Neural cell (in vitro differentiated cells): ENCODE results near the gene GPR180. TPM values are rescaled to one million over a fixed set of nuclear protein-coding genes. Genes with fewer than 3 reads are reported as not detected.

Source experiments
- H2AFZ ChIP-seq: fragments of 200-600, 300-800 bp; sonication (generic), shearing (Covaris generic); 2 replicates; pipeline ENCODE4 v1.6.0; 2014; ENCODE audit warnings: low read depth, mild to moderate bottlenecking, antibody characterized with exemption, low read length, moderate library complexity
- H3F3A ChIP-seq: fragments of 200-600 bp; shearing (Covaris generic); 2 replicates; pipeline ENCODE4 v1.6.1; 2016; ENCODE audit warnings: mild to moderate bottlenecking, moderate library complexity, mixed read lengths, antibody characterized with exemption, low read length; ENCODE audit not compliant: insufficient read depth, poor library complexity, severe bottlenecking
- H3K27ac ChIP-seq: fragments of 200-600, 300-800 bp; sonication (generic), shearing (Covaris generic); 2 replicates; pipeline ENCODE4 v1.5.1; 2014; ENCODE audit warnings: mild to moderate bottlenecking, low read length, moderate library complexity
- H3K27me3 ChIP-seq: fragments of 300-800, 200-600 bp; sonication (generic), shearing (Covaris generic); 2 replicates; pipeline ENCODE4 v1.6.0; 2014; ENCODE audit warnings: mild to moderate bottlenecking, low read depth, low read length, moderate library complexity; ENCODE audit not compliant: insufficient read depth
- H3K36me3 ChIP-seq: fragments of 300-800, 200-600 bp; sonication (generic), shearing (Covaris generic); 2 replicates; pipeline ENCODE4 v1.5.1; 2014; ENCODE audit warnings: mild to moderate bottlenecking, antibody characterized with exemption, low read length, moderate library complexity; ENCODE audit not compliant: insufficient read depth
- H3K4me2 ChIP-seq: fragments of 300-800, 200-600 bp; sonication (generic), shearing (Covaris generic); 2 replicates; pipeline ENCODE4 v1.6.0; 2014; ENCODE audit warnings: mild to moderate bottlenecking, low read length
- H3K4me3 ChIP-seq: fragments of 300-800, 200-600 bp; sonication (generic), shearing (Covaris generic); 2 replicates; pipeline ENCODE4 v1.5.1; 2014; ENCODE audit warnings: mild to moderate bottlenecking, low read length, moderate library complexity
- H3K79me2 ChIP-seq: fragments of 200-600 bp; shearing (Covaris generic); replicated peaks from 2 replicates; pipeline ENCODE4 v1.6.0; 2014; ENCODE audit warnings: mild to moderate bottlenecking, low read length, moderate library complexity; ENCODE audit not compliant: insufficient read depth
- H3K9ac ChIP-seq: fragments of 300-800, 200-600 bp; sonication (generic), shearing (Covaris generic); 2 replicates; pipeline ENCODE4 v1.6.1; 2016; ENCODE audit warnings: mild to moderate bottlenecking, low read length, mixed read lengths
- H3K9me2 ChIP-seq: fragments of 200-600 bp; shearing (Covaris generic); 2 replicates; pipeline ENCODE4 v1.6.1; 2016; ENCODE audit warnings: mild to moderate bottlenecking, low read length, mixed read lengths; ENCODE audit not compliant: insufficient read depth
- H3K9me3 ChIP-seq: fragments of 200-600, 300-800 bp; sonication (generic), shearing (Covaris generic); 2 replicates; pipeline ENCODE4 v1.6.1; 2016; ENCODE audit warnings: mild to moderate bottlenecking, mixed run types, low read length, moderate library complexity, mixed read lengths
- H4K20me1 ChIP-seq: fragments of 200-600 bp; shearing (Covaris generic); 2 replicates; pipeline ENCODE4 v1.6.1; 2016; ENCODE audit warnings: mild to moderate bottlenecking, mixed run types; ENCODE audit not compliant: insufficient read depth
- EP300 ChIP-seq: fragments of 450-650 bp; conservative IDR thresholded peaks from 2 replicates; pipeline ENCODE4 v1.6.1; 2014; ENCODE audit warnings: antibody characterized with exemption, mild to moderate bottlenecking, moderate library complexity; ENCODE audit not compliant: poor library complexity, severe bottlenecking
- EZH2 ChIP-seq: fragments of 200-600, 300-800 bp; shearing (Covaris generic), sonication (generic); IDR thresholded peaks from 2 replicates; pipeline ENCODE4 v1.6.1; 2014; ENCODE audit warnings: antibody characterized with exemption, low read length, borderline replicate concordance, mild to moderate bottlenecking; ENCODE audit not compliant: insufficient read depth, poor library complexity, severe bottlenecking
- MXI1 ChIP-seq: fragments of 450-650 bp; conservative IDR thresholded peaks from 2 replicates; pipeline ENCODE4 v1.6.1; 2014; ENCODE audit warnings: antibody characterized with exemption, mild to moderate bottlenecking; ENCODE audit not compliant: poor library complexity, severe bottlenecking
- POLR2AphosphoS5 ChIP-seq: IDR thresholded peaks from 2 replicates; pipeline ENCODE4 v1.6.1; 2012
- RAD21 ChIP-seq: fragments of 450-650 bp; conservative IDR thresholded peaks from 2 replicates; pipeline ENCODE4 v1.6.1; 2014; ENCODE audit warnings: antibody characterized with exemption, mild to moderate bottlenecking, moderate library complexity
- SMC3 ChIP-seq: fragments of 450-650 bp; conservative IDR thresholded peaks from 2 replicates; pipeline ENCODE4 v1.6.1; 2014; ENCODE audit warnings: antibody characterized with exemption, mild to moderate bottlenecking, moderate library complexity; ENCODE audit not compliant: poor library complexity
- TAF1 ChIP-seq: IDR thresholded peaks from 2 replicates; pipeline ENCODE4 v1.6.1; 2012; ENCODE audit warnings: low read depth
- polyA plus RNA-seq: library from polyadenylated mRNA; depleted of rRNA; stranded (reverse); fragments of >200 nt; gene quantifications from 2 replicates; pipeline ENCODE4 v1.2.3, GENCODE V29; 2014
- TF ChIP-seq, protein P1 (sequence below): fragments of 450-650 bp; IDR thresholded peaks from 2 replicates; pipeline ENCODE4 v1.5.1; 2014; ENCODE audit warnings: antibody characterized with exemption, mild to moderate bottlenecking, moderate library complexity; ENCODE audit not compliant: poor library complexity, severe bottlenecking
- TF ChIP-seq, protein P2 (sequence below): IDR thresholded peaks from 2 replicates; pipeline ENCODE4 v1.6.1; 2012; ENCODE audit warnings: borderline replicate concordance

Gene GPR180
- polyA plus RNA-seq, 1 donor from 2014 or later: 5.7 TPM

DNA sequence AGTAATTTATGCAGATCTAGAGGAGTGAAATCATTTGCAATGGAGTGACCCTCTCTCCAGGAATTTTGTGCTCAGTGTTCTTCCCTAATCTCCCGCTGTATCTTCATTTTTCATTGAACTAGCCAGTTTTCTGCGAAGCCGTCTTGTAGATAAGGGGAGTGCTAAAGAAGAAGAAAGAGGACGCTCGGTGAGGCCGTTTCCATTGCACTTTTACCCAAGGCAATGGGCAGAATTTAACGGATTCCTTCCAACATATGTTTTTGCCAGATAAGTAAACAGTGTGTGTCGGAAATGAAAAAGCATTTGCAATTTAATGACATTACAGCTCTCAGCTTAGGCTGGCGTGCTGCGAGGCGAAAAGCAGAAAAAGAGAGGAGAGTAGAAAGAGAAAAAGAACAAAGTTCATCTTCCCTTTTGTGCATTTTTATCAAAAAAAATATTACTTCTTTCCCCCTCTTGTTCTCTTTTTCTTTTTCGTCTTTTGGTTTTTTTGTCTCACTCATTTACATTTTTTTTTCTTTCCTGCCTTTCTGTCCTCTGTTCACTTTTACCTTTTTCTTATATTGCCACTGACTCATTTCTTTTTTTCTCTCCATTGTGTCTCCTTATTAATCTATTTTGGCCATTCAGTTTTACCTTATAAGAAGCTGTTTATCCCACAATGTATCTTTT, 60.8 kb downstream of the GPR180 start:
- Histone ChIP-seq H3K4me3 (no peak overlapping the region), H4K20me1 (no peaks in the 10 kb centered on the region), H2AFZ (no peak overlapping the region)

GRCh38 chr13:94664889-94665288, 63.2 kb downstream of the GPR180 start:
- Histone ChIP-seq H3K9me2 (no peaks in the 10 kb centered on the region), H3K79me2 (no peaks in the 10 kb centered on the region), H3K27ac (no peak overlapping the region), H3K9me3 (no peaks in the 10 kb centered on the region), H3K4me2 (no peak overlapping the region), H3K27me3 (no peaks in the 10 kb centered on the region), H2AFZ (no peak overlapping the region), H3F3A (no peaks in the 10 kb centered on the region), H3K4me3 (no peak overlapping the region), H4K20me1 (no peaks in the 10 kb centered on the region), H3K36me3 (no peaks in the 10 kb centered on the region), H3K9ac (no peak overlapping the region)
- TF ChIP-seq MXI1 (no peak), SMC3 (no peak), EP300 (no peak), RAD21 (no peak), TAF1 (no peak)
- TF ChIP-seq, protein P1, sequence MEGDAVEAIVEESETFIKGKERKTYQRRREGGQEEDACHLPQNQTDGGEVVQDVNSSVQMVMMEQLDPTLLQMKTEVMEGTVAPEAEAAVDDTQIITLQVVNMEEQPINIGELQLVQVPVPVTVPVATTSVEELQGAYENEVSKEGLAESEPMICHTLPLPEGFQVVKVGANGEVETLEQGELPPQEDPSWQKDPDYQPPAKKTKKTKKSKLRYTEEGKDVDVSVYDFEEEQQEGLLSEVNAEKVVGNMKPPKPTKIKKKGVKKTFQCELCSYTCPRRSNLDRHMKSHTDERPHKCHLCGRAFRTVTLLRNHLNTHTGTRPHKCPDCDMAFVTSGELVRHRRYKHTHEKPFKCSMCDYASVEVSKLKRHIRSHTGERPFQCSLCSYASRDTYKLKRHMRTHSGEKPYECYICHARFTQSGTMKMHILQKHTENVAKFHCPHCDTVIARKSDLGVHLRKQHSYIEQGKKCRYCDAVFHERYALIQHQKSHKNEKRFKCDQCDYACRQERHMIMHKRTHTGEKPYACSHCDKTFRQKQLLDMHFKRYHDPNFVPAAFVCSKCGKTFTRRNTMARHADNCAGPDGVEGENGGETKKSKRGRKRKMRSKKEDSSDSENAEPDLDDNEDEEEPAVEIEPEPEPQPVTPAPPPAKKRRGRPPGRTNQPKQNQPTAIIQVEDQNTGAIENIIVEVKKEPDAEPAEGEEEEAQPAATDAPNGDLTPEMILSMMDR: no peak

More for the DNA sequence above, 60.8 kb downstream of the GPR180 start:
- Histone ChIP-seq H3K79me2 (no peaks in the 10 kb centered on the region), H3K27me3 (no peaks in the 10 kb centered on the region), H3K4me2 (no peak overlapping the region), H3K27ac (no peak overlapping the region), H3F3A (no peaks in the 10 kb centered on the region), H3K9me3 (no peaks in the 10 kb centered on the region), H3K36me3 (no peaks in the 10 kb centered on the region), H3K9ac (no peak overlapping the region), H3K9me2 (no peaks in the 10 kb centered on the region)
- no peak for TF ChIP-seq EP300
- no peak for TF ChIP-seq SMC3
- no peak for TF ChIP-seq POLR2AphosphoS5
- TF ChIP-seq, protein P2, sequence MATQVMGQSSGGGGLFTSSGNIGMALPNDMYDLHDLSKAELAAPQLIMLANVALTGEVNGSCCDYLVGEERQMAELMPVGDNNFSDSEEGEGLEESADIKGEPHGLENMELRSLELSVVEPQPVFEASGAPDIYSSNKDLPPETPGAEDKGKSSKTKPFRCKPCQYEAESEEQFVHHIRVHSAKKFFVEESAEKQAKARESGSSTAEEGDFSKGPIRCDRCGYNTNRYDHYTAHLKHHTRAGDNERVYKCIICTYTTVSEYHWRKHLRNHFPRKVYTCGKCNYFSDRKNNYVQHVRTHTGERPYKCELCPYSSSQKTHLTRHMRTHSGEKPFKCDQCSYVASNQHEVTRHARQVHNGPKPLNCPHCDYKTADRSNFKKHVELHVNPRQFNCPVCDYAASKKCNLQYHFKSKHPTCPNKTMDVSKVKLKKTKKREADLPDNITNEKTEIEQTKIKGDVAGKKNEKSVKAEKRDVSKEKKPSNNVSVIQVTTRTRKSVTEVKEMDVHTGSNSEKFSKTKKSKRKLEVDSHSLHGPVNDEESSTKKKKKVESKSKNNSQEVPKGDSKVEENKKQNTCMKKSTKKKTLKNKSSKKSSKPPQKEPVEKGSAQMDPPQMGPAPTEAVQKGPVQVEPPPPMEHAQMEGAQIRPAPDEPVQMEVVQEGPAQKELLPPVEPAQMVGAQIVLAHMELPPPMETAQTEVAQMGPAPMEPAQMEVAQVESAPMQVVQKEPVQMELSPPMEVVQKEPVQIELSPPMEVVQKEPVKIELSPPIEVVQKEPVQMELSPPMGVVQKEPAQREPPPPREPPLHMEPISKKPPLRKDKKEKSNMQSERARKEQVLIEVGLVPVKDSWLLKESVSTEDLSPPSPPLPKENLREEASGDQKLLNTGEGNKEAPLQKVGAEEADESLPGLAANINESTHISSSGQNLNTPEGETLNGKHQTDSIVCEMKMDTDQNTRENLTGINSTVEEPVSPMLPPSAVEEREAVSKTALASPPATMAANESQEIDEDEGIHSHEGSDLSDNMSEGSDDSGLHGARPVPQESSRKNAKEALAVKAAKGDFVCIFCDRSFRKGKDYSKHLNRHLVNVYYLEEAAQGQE: no peak
- TF ChIP-seq MXI1: no peak

- H3K9ac ChIP-seq: no peak overlapping the region
- H3K27me3 ChIP-seq: no peaks in the 10 kb centered on the region
- H3F3A ChIP-seq: no peaks in the 10 kb centered on the region
- no peak overlapping the region for H2AFZ ChIP-seq
- no peaks in the 10 kb centered on the region for H3K9me3 ChIP-seq
- H3K79me2 ChIP-seq: no peaks in the 10 kb centered on the region
- H4K20me1 ChIP-seq: no peaks in the 10 kb centered on the region
- no peaks in the 10 kb centered on the region for H3K36me3 ChIP-seq
- TF ChIP-seq EZH2: no peak
- no peak for TF ChIP-seq TAF1
- TF ChIP-seq MXI1: no peak
- no peak for TF ChIP-seq POLR2AphosphoS5
- no peak for TF ChIP-seq SMC3
- TF ChIP-seq RAD21: no peak
- TF ChIP-seq, protein P2: no peak
- no peak for TF ChIP-seq EP300
- TF ChIP-seq, protein P1: no peak
- H3K27ac ChIP-seq: no peak overlapping the region
- H3K4me3 ChIP-seq: no peak overlapping the region
- H3K9me2 ChIP-seq: no peaks in the 10 kb centered on the region
- H3K4me2 ChIP-seq: no peak overlapping the region
Measured at GRCh38 chr13:94666065-94666464, 64.4 kb downstream of the GPR180 start.
